SK-N-SH treated with all-trans-retinoic acid at 6 μM for 48 hours (cell line): ENCODE results near the gene BUD23.

Experiments
- ARNTL ChIP-seq: fragments of 450-650 bp; formaldehyde crosslinking; IDR thresholded peaks from 2 replicates; pipeline ENCODE4 v1.5.0; 2020; ENCODE audit warnings: low read depth, mild to moderate bottlenecking, moderate library complexity, borderline replicate concordance
- GLIS3 ChIP-seq: fragments of 250-450 bp; sonication (Bioruptor Pico); IDR thresholded peaks from 2 replicates; pipeline ENCODE4 v1.5.0; 2020; ENCODE audit warnings: mild to moderate bottlenecking, moderate library complexity
- ISL1 ChIP-seq: fragments of 250-450 bp; sonication (Bioruptor Pico); IDR thresholded peaks from 2 replicates; pipeline ENCODE4 v2.1.2; 2022; ENCODE audit warnings: mild to moderate bottlenecking, moderate library complexity
- OSR1 ChIP-seq: fragments of 250-450 bp; sonication (Bioruptor Pico); IDR thresholded peaks from 2 replicates; pipeline ENCODE4 v1.8.0; 2022; ENCODE audit warnings: moderate library complexity, mild to moderate bottlenecking, inconsistent platforms
- PPARA ChIP-seq: fragments of 250-450 bp; sonication (Bioruptor Pico); IDR thresholded peaks from 2 replicates; pipeline ENCODE4 v1.5.0; 2020; ENCODE audit warnings: mild to moderate bottlenecking, borderline replicate concordance
- RARB ChIP-seq: fragments of 250-450 bp; sonication (Bioruptor Pico); IDR thresholded peaks from 2 replicates; pipeline ENCODE4 v1.8.0; 2021; ENCODE audit warnings: mild to moderate bottlenecking, moderate library complexity
- TOX ChIP-seq: fragments of 250-450 bp; sonication (Bioruptor Pico); IDR thresholded peaks from 2 replicates; pipeline ENCODE4 v1.8.0; 2021; ENCODE audit warnings: mild to moderate bottlenecking, moderate library complexity, borderline replicate concordance
- ZFP30 ChIP-seq: fragments of 450-650 bp; formaldehyde crosslinking; IDR thresholded peaks from 2 replicates; pipeline ENCODE4 v1.5.0; 2022; ENCODE audit warnings: mild to moderate bottlenecking, moderate library complexity
- ZNF565 ChIP-seq: fragments of 450-650 bp; formaldehyde crosslinking; conservative IDR thresholded peaks from 2 replicates; pipeline ENCODE4 v1.5.0; 2020; ENCODE audit warnings: low read depth, mild to moderate bottlenecking, moderate library complexity
- ZNF70 ChIP-seq: fragments of 450-650 bp; formaldehyde crosslinking; IDR thresholded peaks from 2 replicates; pipeline ENCODE4 v1.5.0; 2020; ENCODE audit warnings: mild to moderate bottlenecking, moderate library complexity
- ZNF8 ChIP-seq: fragments of 450-650 bp; formaldehyde crosslinking; IDR thresholded peaks from 2 replicates; pipeline ENCODE4 v1.5.0; 2020; ENCODE audit warnings: mild to moderate bottlenecking, moderate library complexity
- TF ChIP-seq, protein P1 (sequence below): fragments of 250-450 bp; sonication (Bioruptor Pico); IDR thresholded peaks from 2 replicates; pipeline ENCODE4 v1.5.1; 2020; ENCODE audit warnings: low read depth, mild to moderate bottlenecking, moderate library complexity
- TF ChIP-seq, protein P2 (sequence below): fragments of 250-450 bp; sonication (Bioruptor Pico); IDR thresholded peaks from 2 replicates; pipeline ENCODE4 v1.8.0; 2020; ENCODE audit warnings: mild to moderate bottlenecking, moderate library complexity, borderline replicate concordance
- TF ChIP-seq, protein P3 (sequence below): fragments of 250-450 bp; sonication (Bioruptor Pico); IDR thresholded peaks from 2 replicates; pipeline ENCODE4 v1.5.1; 2021; ENCODE audit warnings: mild to moderate bottlenecking, moderate library complexity

DNA sequence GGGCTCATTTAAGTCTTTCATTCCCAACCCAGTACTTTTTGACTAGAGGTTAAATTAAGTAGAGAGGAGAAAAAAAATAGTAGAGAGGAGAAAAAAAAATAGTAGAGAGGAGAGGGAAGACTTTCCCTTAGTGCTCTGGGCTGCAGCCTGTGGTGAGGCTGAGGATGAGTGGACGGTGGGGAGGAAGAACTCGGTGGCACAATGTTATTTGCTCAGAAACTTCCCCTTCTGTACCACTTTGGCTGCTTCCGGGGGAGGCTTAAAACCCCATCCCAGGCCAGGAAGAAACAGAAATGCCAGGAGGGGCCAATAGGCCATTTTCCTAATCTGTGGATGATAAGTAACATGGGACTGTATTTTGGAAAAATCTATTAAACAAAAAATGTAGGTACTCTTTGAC is 44.5 kb upstream of the BUD23 start:
- no peak for TF ChIP-seq ZFP30 (CRISPR knock-in tag)
- TF ChIP-seq ZNF565 (CRISPR knock-in tag) = no peak
- TF ChIP-seq TOX (CRISPR knock-in tag) = no peak
- TF ChIP-seq PPARA = no peak
- no peak for TF ChIP-seq RARB (CRISPR knock-in tag)
- no peak for TF ChIP-seq GLIS3 (CRISPR knock-in tag)
- no peak for TF ChIP-seq ISL1 (CRISPR knock-in tag)
- TF ChIP-seq, protein P1, sequence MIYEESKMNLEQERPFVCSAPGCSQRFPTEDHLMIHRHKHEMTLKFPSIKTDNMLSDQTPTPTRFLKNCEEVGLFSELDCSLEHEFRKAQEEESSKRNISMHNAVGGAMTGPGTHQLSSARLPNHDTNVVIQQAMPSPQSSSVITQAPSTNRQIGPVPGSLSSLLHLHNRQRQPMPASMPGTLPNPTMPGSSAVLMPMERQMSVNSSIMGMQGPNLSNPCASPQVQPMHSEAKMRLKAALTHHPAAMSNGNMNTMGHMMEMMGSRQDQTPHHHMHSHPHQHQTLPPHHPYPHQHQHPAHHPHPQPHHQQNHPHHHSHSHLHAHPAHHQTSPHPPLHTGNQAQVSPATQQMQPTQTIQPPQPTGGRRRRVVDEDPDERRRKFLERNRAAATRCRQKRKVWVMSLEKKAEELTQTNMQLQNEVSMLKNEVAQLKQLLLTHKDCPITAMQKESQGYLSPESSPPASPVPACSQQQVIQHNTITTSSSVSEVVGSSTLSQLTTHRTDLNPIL = no peak
- no peak for TF ChIP-seq ZNF70
- TF ChIP-seq, protein P2, sequence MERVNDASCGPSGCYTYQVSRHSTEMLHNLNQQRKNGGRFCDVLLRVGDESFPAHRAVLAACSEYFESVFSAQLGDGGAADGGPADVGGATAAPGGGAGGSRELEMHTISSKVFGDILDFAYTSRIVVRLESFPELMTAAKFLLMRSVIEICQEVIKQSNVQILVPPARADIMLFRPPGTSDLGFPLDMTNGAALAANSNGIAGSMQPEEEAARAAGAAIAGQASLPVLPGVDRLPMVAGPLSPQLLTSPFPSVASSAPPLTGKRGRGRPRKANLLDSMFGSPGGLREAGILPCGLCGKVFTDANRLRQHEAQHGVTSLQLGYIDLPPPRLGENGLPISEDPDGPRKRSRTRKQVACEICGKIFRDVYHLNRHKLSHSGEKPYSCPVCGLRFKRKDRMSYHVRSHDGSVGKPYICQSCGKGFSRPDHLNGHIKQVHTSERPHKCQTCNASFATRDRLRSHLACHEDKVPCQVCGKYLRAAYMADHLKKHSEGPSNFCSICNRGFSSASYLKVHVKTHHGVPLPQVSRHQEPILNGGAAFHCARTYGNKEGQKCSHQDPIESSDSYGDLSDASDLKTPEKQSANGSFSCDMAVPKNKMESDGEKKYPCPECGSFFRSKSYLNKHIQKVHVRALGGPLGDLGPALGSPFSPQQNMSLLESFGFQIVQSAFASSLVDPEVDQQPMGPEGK (CRISPR knock-in tag) = no peak
- no peak for TF ChIP-seq ZNF8 (CRISPR knock-in tag)
- TF ChIP-seq ARNTL (CRISPR knock-in tag) = no peak
- no peak for TF ChIP-seq OSR1 (CRISPR knock-in tag)
- TF ChIP-seq, protein P3, sequence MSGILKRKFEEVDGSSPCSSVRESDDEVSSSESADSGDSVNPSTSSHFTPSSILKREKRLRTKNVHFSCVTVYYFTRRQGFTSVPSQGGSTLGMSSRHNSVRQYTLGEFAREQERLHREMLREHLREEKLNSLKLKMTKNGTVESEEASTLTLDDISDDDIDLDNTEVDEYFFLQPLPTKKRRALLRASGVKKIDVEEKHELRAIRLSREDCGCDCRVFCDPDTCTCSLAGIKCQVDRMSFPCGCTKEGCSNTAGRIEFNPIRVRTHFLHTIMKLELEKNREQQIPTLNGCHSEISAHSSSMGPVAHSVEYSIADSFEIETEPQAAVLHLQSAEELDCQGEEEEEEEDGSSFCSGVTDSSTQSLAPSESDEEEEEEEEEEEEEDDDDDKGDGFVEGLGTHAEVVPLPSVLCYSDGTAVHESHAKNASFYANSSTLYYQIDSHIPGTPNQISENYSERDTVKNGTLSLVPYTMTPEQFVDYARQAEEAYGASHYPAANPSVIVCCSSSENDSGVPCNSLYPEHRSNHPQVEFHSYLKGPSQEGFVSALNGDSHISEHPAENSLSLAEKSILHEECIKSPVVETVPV (CRISPR knock-in tag) = no peak
